Measurements from ENCODE around the gene AKR1C3. TPM values are rescaled to one million over a fixed set of nuclear protein-coding genes. Genes with fewer than 3 reads are reported as not detected.

AKR1C3 gene
- 4.8 and 32.2 TPM in 2 replicates for total RNA-seq
- 20.9 and 27.4 TPM in 2 replicates for polyA plus RNA-seq
- 26.2 and 28.2 TPM in 2 replicates for polyA plus RNA-seq (2011; cell fraction: cytosol; rRNA removed)
- polyA plus RNA-seq (2011; cell fraction: nucleus; rRNA removed): 12.4 and 14.9 TPM in 2 replicates
- 12.6 and 14.7 TPM in 2 replicates for polyA plus RNA-seq (2012)
- polyA minus RNA-seq: 9.9 and 10.6 TPM in 2 replicates
- 101 TPM for polyA minus RNA-seq (2011; cell fraction: cytosol; rRNA and poly(A)+ RNA removed)
- 7.1 and 9.7 TPM in 2 replicates for polyA minus RNA-seq (2011; cell fraction: nucleus; rRNA and poly(A)+ RNA removed)
- percentile 41 among the genes with signal in this experiment for Bru-seq, nascent RNA
- BruChase-seq, experiment 1, labeled RNA remaining after a 6-hour chase: percentile 21 among the genes with signal in this experiment
- percentile 19 among the genes with signal in this experiment for BruChase-seq, experiment 2, labeled RNA remaining after a 2-hour chase
- long read RNA-seq, transcript AKR1C3-201 (9 exons, 1,807 nt): major isoform, 23 of 25 reads
- long read RNA-seq, partial matches to known transcripts: 2 of 25 reads
- long read RNA-seq, other reads (novel, unspliced or antisense): 0 of 25 reads

DNA sequence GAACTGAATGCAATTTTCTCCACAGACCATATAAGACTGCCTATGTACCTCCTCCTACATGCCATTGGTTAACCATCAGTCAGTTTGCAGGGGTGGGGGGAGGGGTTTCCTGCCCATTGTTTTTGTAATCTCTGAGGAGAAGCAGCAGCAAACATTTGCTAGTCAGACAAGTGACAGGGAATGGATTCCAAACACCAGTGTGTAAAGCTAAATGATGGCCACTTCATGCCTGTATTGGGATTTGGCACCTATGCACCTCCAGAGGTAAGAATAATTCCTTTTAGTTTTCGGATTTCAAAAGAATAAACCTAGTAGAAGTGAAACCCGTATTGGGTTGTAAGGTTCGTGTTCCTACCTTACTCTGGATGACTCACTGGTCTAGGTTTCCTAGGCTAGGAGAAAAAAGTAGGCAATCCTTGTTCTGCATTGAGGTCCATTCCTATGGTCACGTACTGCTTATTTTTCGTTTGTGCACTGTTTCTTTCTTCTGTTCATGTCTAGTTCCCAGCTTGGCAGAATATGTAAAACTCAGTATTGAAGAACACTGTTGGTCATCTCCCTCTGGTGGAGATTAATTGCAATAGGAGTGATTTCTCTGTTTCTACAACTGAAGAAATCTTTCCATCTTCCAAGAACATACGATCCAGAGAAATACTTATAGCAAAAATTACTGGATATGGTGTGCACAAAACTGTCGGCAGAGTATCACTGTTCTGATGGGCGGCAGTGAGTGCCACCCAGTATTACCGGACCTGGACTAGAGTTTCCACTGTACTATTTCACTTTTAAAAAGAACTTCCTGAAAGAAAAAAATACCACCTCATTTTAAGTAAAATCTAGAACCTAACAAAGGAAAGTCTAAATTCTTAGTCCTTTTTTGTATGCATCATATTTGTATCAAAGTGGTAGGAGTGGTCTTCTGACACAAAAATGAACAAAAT, at the start of gene AKR1C3:
Gene AKR1C3, plus strand, starts transcription at position 150 of the 941 bp plus-strand sequence. Its CDS starts 31 bp downstream, at position 181.
- Histone ChIP-seq H3K4me2 (ENCODE audit: insufficient read depth, low read length) (peak within 1 kb of the TSS; percentile 96), H3K27ac (ENCODE audit: insufficient read depth, low read depth, low read length) (peak within 1 kb of the TSS; percentile 28), H4K20me1 (replicated peaks; ENCODE audit: control insufficient read depth, extremely low read depth, insufficient read depth, low read length) (no peaks in the 10 kb centered on the region), H3K27me3 (ENCODE audit: control insufficient read depth in 2 of 2, insufficient read depth in 2 of 2, low read length in 2 of 2) (no peaks in the 10 kb centered on the region), H3K9me1 (replicated peaks; ENCODE audit: control insufficient read depth, extremely low read depth, insufficient read depth, low read length) (no peaks in the 10 kb centered on the region), H3K9ac (replicated peaks; ENCODE audit: extremely low read depth, insufficient read depth, low read length) (peak within 1 kb of the TSS; percentile 78), H3K9me3 (replicated peaks; ENCODE audit: control insufficient read depth, insufficient read depth, low read length) (no peaks in the 10 kb centered on the region), H3K79me2 (ENCODE audit: control insufficient read depth, insufficient read depth, low read length) (no peaks in the 10 kb centered on the region), H3K4me1 (ENCODE audit: control insufficient read depth, extremely low read depth, insufficient read depth, low read length) (peaks cover 7% of the 10 kb centered on the region), H2AFZ (ENCODE audit: low read depth, low read length) (peak within 1 kb of the TSS; percentile 81), H3K36me3 (ENCODE audit: control insufficient read depth in 2 of 2, extremely low read depth in 1 of 2, insufficient read depth in 2 of 2, low read length in 2 of 2) (no peaks in the 10 kb centered on the region), H3K4me3 (replicated peaks in 1 of 3; ENCODE audit: insufficient read depth in 1 of 3, low read depth in 1 of 3, low read length in 3 of 3) (peak within 1 kb of the TSS; percentile 52 to 87 (median 56))
- ChIA-PET CTCF (interaction anchor here (0.7 to 6.8 kb wide), 6 partner anchors 12 to 340 kb away, joined by 3 to 83 read pairs (median 5); no protein-coding TSS in a partner anchor), POLR2A (no interaction called here)
- peak; percentile 52 for FAIRE-seq
- DNase-seq (ENCODE audit: low read depth, low spot score): peak; percentile 83
- BruUV-seq (replicated peaks): TSS peak; percentile 73
- TF ChIP-seq FOS (IDR thresholded peaks at IDR 0.05; ENCODE audit: borderline replicate concordance, insufficient read depth, low read length): peak; percentile 14
- no peak for TF ChIP-seq JUN (IDR thresholded peaks at IDR 0.05; ENCODE audit: borderline replicate concordance, insufficient read depth, insufficient read length, low read depth)
- TF ChIP-seq, protein P1, sequence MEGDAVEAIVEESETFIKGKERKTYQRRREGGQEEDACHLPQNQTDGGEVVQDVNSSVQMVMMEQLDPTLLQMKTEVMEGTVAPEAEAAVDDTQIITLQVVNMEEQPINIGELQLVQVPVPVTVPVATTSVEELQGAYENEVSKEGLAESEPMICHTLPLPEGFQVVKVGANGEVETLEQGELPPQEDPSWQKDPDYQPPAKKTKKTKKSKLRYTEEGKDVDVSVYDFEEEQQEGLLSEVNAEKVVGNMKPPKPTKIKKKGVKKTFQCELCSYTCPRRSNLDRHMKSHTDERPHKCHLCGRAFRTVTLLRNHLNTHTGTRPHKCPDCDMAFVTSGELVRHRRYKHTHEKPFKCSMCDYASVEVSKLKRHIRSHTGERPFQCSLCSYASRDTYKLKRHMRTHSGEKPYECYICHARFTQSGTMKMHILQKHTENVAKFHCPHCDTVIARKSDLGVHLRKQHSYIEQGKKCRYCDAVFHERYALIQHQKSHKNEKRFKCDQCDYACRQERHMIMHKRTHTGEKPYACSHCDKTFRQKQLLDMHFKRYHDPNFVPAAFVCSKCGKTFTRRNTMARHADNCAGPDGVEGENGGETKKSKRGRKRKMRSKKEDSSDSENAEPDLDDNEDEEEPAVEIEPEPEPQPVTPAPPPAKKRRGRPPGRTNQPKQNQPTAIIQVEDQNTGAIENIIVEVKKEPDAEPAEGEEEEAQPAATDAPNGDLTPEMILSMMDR (IDR thresholded peaks at IDR 0.05; ENCODE audit: extremely low read depth in 1 of 2, insufficient read depth in 1 of 2, low read depth in 1 of 2, low read length in 2 of 2): peak; percentile 43 to 53
- intact Hi-C loops (cut with micrococcal nuclease) (loop anchor here (1.0 to 5.0 kb wide), 6 partner anchors 72 to 340 kb away; no protein-coding TSS in a partner anchor), dilution Hi-C loops (cut with MboI; ENCODE audit: extremely low pct_ligation_motif_present, low sequenced_read_pairs) (no loop called here)
